ENCODE measurements around the gene SRPK2. TPM values are rescaled to one million over a fixed set of nuclear protein-coding genes. Genes with fewer than 3 reads are reported as not detected.

Gene SRPK2
- total and polyA plus RNA-seq, 3 donors from 2014 or later = 181 to 293 (median 226) TPM

- 81 to 91% methylated on average over 4 of the region's 4 CpGs for WGBS, 2 donors
- no peaks in the 10 kb centered on the region for H3K36me3 ChIP-seq (ENCODE audit: low read depth, missing control alignments)
- peaks cover 15% of the 10 kb centered on the region for H3K4me1 ChIP-seq
Observed at GRCh38 chr7:105218215-105218614, 170.5 kb downstream of the SRPK2 start.

GRCh38 chr7:105216786-105217185 is 171.9 kb downstream of the SRPK2 start:
- Histone ChIP-seq H3K36me3 (ENCODE audit: low read depth, missing control alignments) (no peaks in the 10 kb centered on the region), H3K4me1 (peaks cover under 1% of the 10 kb centered on the region), H3K4me3 (no peak overlapping the region), H3K27me3 (no peaks in the 10 kb centered on the region), H3K9me3 (no peaks in the 10 kb centered on the region), H3K27ac (no peak overlapping the region)
- DNase-seq = no peak
- TF ChIP-seq CTCF (IDR thresholded peaks at IDR 0.05) (no peak), POLR2A (IDR thresholded peaks at IDR 0.05) (no peak)
- WGBS, 2 donors = 93 to 100% methylated on average over 3 of the region's 3 CpGs
- intact Hi-C loops (cut with DNase I; ENCODE audit: low total_unique reads) = no loop called here

More at GRCh38 chr7:105218215-105218614, 170.5 kb downstream of the SRPK2 start:
- DNase-seq = no peak
- no peak overlapping the region for H3K27ac ChIP-seq
- no peak overlapping the region for H3K4me3 ChIP-seq
- no peaks in the 10 kb centered on the region for H3K27me3 ChIP-seq
- TF ChIP-seq POLR2A (IDR thresholded peaks at IDR 0.05) (no peak), CTCF (IDR thresholded peaks at IDR 0.05) (no peak)
- no peaks in the 10 kb centered on the region for H3K9me3 ChIP-seq
- intact Hi-C loops (cut with DNase I; ENCODE audit: low total_unique reads) = no loop called here

GRCh38 chr7:105215821-105216220 is 172.9 kb downstream of the SRPK2 start:
- no peak overlapping the region for H3K4me3 ChIP-seq
- H3K9me3 ChIP-seq = no peaks in the 10 kb centered on the region
- H3K36me3 ChIP-seq (ENCODE audit: low read depth, missing control alignments) = no peaks in the 10 kb centered on the region
- H3K27me3 ChIP-seq = no peaks in the 10 kb centered on the region
- no peak overlapping the region for H3K27ac ChIP-seq
- no peaks in the 10 kb centered on the region for H3K4me1 ChIP-seq
- no peak for DNase-seq
- WGBS, 2 donors = 81 to 88% methylated on average over 1 of the region's 1 CpG
- no peak for TF ChIP-seq CTCF (IDR thresholded peaks at IDR 0.05)
- TF ChIP-seq POLR2A (IDR thresholded peaks at IDR 0.05) = no peak
- intact Hi-C loops (cut with DNase I; ENCODE audit: low total_unique reads) = no loop called here

- H3K36me3 ChIP-seq (ENCODE audit: low read depth, missing control alignments) = no peaks in the 10 kb centered on the region
- no peaks in the 10 kb centered on the region for H3K27me3 ChIP-seq
- peaks cover 5% of the 10 kb centered on the region for H3K4me1 ChIP-seq
- DNase-seq = no peak
- 82 to 84% methylated on average over 4 of the region's 4 CpGs for WGBS, 2 donors
- intact Hi-C loops (cut with DNase I; ENCODE audit: low total_unique reads) = no loop called here
- no peak overlapping the region for H3K27ac ChIP-seq
- no peak overlapping the region for H3K4me3 ChIP-seq
- no peak for TF ChIP-seq CTCF (IDR thresholded peaks at IDR 0.05)
- TF ChIP-seq POLR2A (IDR thresholded peaks at IDR 0.05) = no peak
- no peaks in the 10 kb centered on the region for H3K9me3 ChIP-seq
Observed at GRCh38 chr7:105215182-105215581, 173.5 kb downstream of the SRPK2 start.

GRCh38 chr7:105213611-105214010 is 175.1 kb downstream of the SRPK2 start:
- peaks cover 13% of the 10 kb centered on the region for H3K4me1 ChIP-seq
- no peak for DNase-seq
- intact Hi-C loops (cut with DNase I; ENCODE audit: low total_unique reads) = no loop called here
- no peaks in the 10 kb centered on the region for H3K36me3 ChIP-seq (ENCODE audit: low read depth, missing control alignments)
- TF ChIP-seq CTCF (IDR thresholded peaks at IDR 0.05) = no peak
- no peak for TF ChIP-seq POLR2A (IDR thresholded peaks at IDR 0.05)
- H3K27me3 ChIP-seq = no peaks in the 10 kb centered on the region
- no peak overlapping the region for H3K4me3 ChIP-seq
- WGBS, 2 donors = 90 to 94% methylated on average over 2 of the region's 2 CpGs
- H3K9me3 ChIP-seq = no peaks in the 10 kb centered on the region
- H3K27ac ChIP-seq = no peak overlapping the region

Measured in testis (tissue), 3 donors.